Mesenchymal stem cell (in vitro differentiated cells and primary cell): ENCODE measurements around the gene HBP1.

Experiments used
- DNase-seq: peaks from one replicate; pipeline ENCODE4 v3.0.0-alpha.2; 2013
- H2AFZ ChIP-seq: one replicate; pipeline ENCODE4 v1.6.1; 2013; ENCODE audit warnings: low read depth, mild to moderate bottlenecking, control low read depth, inconsistent platforms, low read length, moderate library complexity
- H2AK5ac ChIP-seq: 2 replicates; pipeline ENCODE4 v1.6.1; 2013; ENCODE audit warnings: low read length, moderate library complexity, mild to moderate bottlenecking, inconsistent platforms; ENCODE audit not compliant: severe bottlenecking
- H2BK120ac ChIP-seq: one replicate; pipeline ENCODE4 v1.6.1; 2013; ENCODE audit warnings: low read depth, mild to moderate bottlenecking, inconsistent platforms, low read length, moderate library complexity
- H2BK12ac ChIP-seq, 2 experiments: one replicate each; pipeline ENCODE4 v1.6.1; 2013; ENCODE audit warnings: inconsistent platforms in 2 of 2, low read length in 2 of 2, mild to moderate bottlenecking in 2 of 2, moderate library complexity in 2 of 2, control low read depth in 1 of 2
- H2BK15ac ChIP-seq: one replicate; pipeline ENCODE4 v1.6.1; 2013; ENCODE audit warnings: mild to moderate bottlenecking, low read depth, inconsistent platforms; ENCODE audit not compliant: poor library complexity, severe bottlenecking
- H2BK5ac ChIP-seq: 2 replicates; pipeline ENCODE4 v1.6.1; 2013; ENCODE audit warnings: low read depth, mild to moderate bottlenecking, low read length, control low read depth, inconsistent platforms; ENCODE audit not compliant: poor library complexity, severe bottlenecking
- H3K14ac ChIP-seq, 2 experiments: one replicate each; pipeline ENCODE4 v1.6.1; 2013; ENCODE audit warnings: inconsistent platforms in 2 of 2, low read length in 2 of 2, control low read depth in 1 of 2, mild to moderate bottlenecking in 1 of 2, moderate library complexity in 1 of 2
- H3K18ac ChIP-seq, 2 experiments: one replicate each; pipeline ENCODE4 v1.6.1; 2013; ENCODE audit warnings: inconsistent platforms in 2 of 2, low read length in 2 of 2, control low read depth in 1 of 2, low read depth in 1 of 2, mild to moderate bottlenecking in 1 of 2
- H3K23ac ChIP-seq, 2 experiments: one replicate each; pipeline ENCODE4 v1.6.1; 2013; ENCODE audit warnings: inconsistent platforms in 2 of 2, low read length in 2 of 2, mild to moderate bottlenecking in 2 of 2, moderate library complexity in 2 of 2, control low read depth in 1 of 2
- H3K27ac ChIP-seq: 2 replicates; pipeline ENCODE4 v1.5.1; 2013; ENCODE audit warnings: mild to moderate bottlenecking, moderate library complexity, low read length, control low read depth, inconsistent platforms; ENCODE audit not compliant: poor library complexity, severe bottlenecking
- H3K27me3 ChIP-seq, 2 experiments: 2 replicates each; pipeline versions ENCODE4 v1.6.1 to v1.7.0; 2013; ENCODE audit warnings: low read length in 2 of 2, mild to moderate bottlenecking in 2 of 2, moderate library complexity in 2 of 2, control low read depth in 1 of 2, inconsistent platforms in 1 of 2; ENCODE audit not compliant: control insufficient read depth in 1 of 2, insufficient read depth in 1 of 2
- H3K36me3 ChIP-seq, 2 experiments: 2 replicates each; pipeline versions ENCODE4 v1.6.1 to v1.7.0; 2013; ENCODE audit warnings: low read length in 2 of 2, control low read depth in 1 of 2, inconsistent platforms in 1 of 2, low read depth in 1 of 2, mild to moderate bottlenecking in 1 of 2; ENCODE audit not compliant: insufficient read depth in 2 of 2, control insufficient read depth in 1 of 2
- H3K4ac ChIP-seq, 2 experiments: one replicate each; pipeline ENCODE4 v1.6.1; 2013; ENCODE audit warnings: inconsistent platforms in 2 of 2, low read length in 2 of 2, mild to moderate bottlenecking in 2 of 2, moderate library complexity in 2 of 2, control low read depth in 1 of 2, low read depth in 1 of 2
- H3K4me1 ChIP-seq: 2 replicates; pipeline ENCODE4 v1.6.1; 2013; ENCODE audit warnings: low read depth, low read length, control low read depth; ENCODE audit not compliant: control insufficient read depth, insufficient read depth
- H3K4me2 ChIP-seq: 2 replicates; pipeline ENCODE4 v1.6.1; 2013; ENCODE audit warnings: low read length, mild to moderate bottlenecking, inconsistent platforms; ENCODE audit not compliant: poor library complexity, severe bottlenecking
- H3K4me3 ChIP-seq, 2 experiments: 2 replicates each; pipeline versions ENCODE4 v1.5.1 to v1.7.0; 2013; ENCODE audit warnings: low read length in 2 of 2, mild to moderate bottlenecking in 2 of 2, control low read depth in 1 of 2, low read depth in 1 of 2; ENCODE audit not compliant: insufficient read depth in 1 of 2
- H3K79me1 ChIP-seq: replicated peaks from 2 replicates; pipeline ENCODE4 v1.6.1; 2013; ENCODE audit warnings: mild to moderate bottlenecking, control low read depth, low read length, inconsistent platforms; ENCODE audit not compliant: poor library complexity, severe bottlenecking
- H3K9ac ChIP-seq: 2 replicates; pipeline ENCODE4 v1.7.0; 2013; ENCODE audit warnings: mild to moderate bottlenecking, low read length, moderate library complexity
- H3K9me3 ChIP-seq: 2 replicates; pipeline ENCODE4 v1.7.0; 2013; ENCODE audit warnings: mild to moderate bottlenecking, low read length; ENCODE audit not compliant: control insufficient read depth
- H4K8ac ChIP-seq: one replicate; pipeline ENCODE4 v1.6.1; 2013; ENCODE audit warnings: inconsistent platforms, mild to moderate bottlenecking, low read length, moderate library complexity
- H4K91ac ChIP-seq: one replicate; pipeline ENCODE4 v1.6.1; 2013; ENCODE audit warnings: mild to moderate bottlenecking, low read length, inconsistent platforms
- WGBS: methylation state at CpG from one replicate; pipeline ENCODE4 v1.1.7; 2013; ENCODE audit warnings: mixed read lengths; 5-methylcytosine and 5-hydroxymethylcytosine counted together

Gene HBP1

GRCh38 chr7:107179326-107180164, 10.7 kb downstream of the HBP1 start:
- H2BK5ac ChIP-seq, result no peak overlapping the region
- H3K36me3 ChIP-seq, result peaks cover 0 to 47% of the 10 kb centered on the region in 2 experiments
- no peak overlapping the region for H2BK12ac ChIP-seq
- H3K4me3 ChIP-seq, result no peak overlapping the region
- no peaks in the 10 kb centered on the region for H3K9me3 ChIP-seq
- no peak overlapping the region for H4K8ac ChIP-seq
- H3K23ac ChIP-seq, result no peak overlapping the region
- peaks cover 3% of the 10 kb centered on the region for H3K4me1 ChIP-seq
- no peak overlapping the region for H3K27ac ChIP-seq
- H3K18ac ChIP-seq, result no peak overlapping the region
- no peaks in the 10 kb centered on the region for H3K27me3 ChIP-seq
- no peak overlapping the region for H4K91ac ChIP-seq
- H2AFZ ChIP-seq, result no peak overlapping the region
- H2BK15ac ChIP-seq, result no peak overlapping the region
- H2AK5ac ChIP-seq, result no peak overlapping the region
- peaks cover 7% of the 10 kb centered on the region for H3K79me1 ChIP-seq
- no peak overlapping the region for H3K14ac ChIP-seq
- H3K4ac ChIP-seq, result no peak overlapping the region
- H3K4me2 ChIP-seq, result no peak overlapping the region
- peak; percentile 45 for DNase-seq
- no peak overlapping the region for H3K9ac ChIP-seq
- H2BK120ac ChIP-seq, result no peak overlapping the region
- 94% methylated on average over 13 of the region's 14 CpGs for WGBS

GRCh38 chr7:107180378-107180777, 11.6 kb downstream of the HBP1 start:
- Histone ChIP-seq H3K36me3 (peaks cover 0 to 55% of the 10 kb centered on the region in 2 experiments), H3K9ac (no peak overlapping the region), H3K4me2 (no peak overlapping the region), H3K27me3 (no peaks in the 10 kb centered on the region), H3K4ac (no peak overlapping the region), H3K9me3 (no peaks in the 10 kb centered on the region), H3K27ac (no peak overlapping the region), H3K14ac (no peak overlapping the region), H2BK12ac (no peak overlapping the region), H2BK120ac (no peak overlapping the region), H3K18ac (no peak overlapping the region), H4K91ac (no peak overlapping the region), H2AFZ (no peak overlapping the region), H2BK5ac (no peak overlapping the region), H3K79me1 (peaks cover 12% of the 10 kb centered on the region), H3K23ac (no peak overlapping the region), H4K8ac (no peak overlapping the region), H3K4me1 (peaks cover 3% of the 10 kb centered on the region), H3K4me3 (no peak overlapping the region), H2AK5ac (no peak overlapping the region), H2BK15ac (no peak overlapping the region)
- WGBS, result 74% methylated on average over 1 of the region's 1 CpG
- peak; percentile 81 for DNase-seq

- peaks cover 0 to 63% of the 10 kb centered on the region in 2 experiments for H3K36me3 ChIP-seq
- DNase-seq, result no peak
- no peak overlapping the region for H2AFZ ChIP-seq
- no peak overlapping the region for H2BK5ac ChIP-seq
- no peak overlapping the region for H3K4me3 ChIP-seq
- no peak overlapping the region for H2BK120ac ChIP-seq
- no peak overlapping the region for H2AK5ac ChIP-seq
- no peak overlapping the region for H2BK12ac ChIP-seq
- peaks cover 12% of the 10 kb centered on the region for H3K79me1 ChIP-seq
- no peak overlapping the region for H2BK15ac ChIP-seq
- no peak overlapping the region for H3K14ac ChIP-seq
- no peak overlapping the region for H3K27ac ChIP-seq
- no peak overlapping the region for H3K4me2 ChIP-seq
- H4K8ac ChIP-seq, result no peak overlapping the region
- H3K27me3 ChIP-seq, result no peaks in the 10 kb centered on the region
- H3K23ac ChIP-seq, result no peak overlapping the region
- H3K4ac ChIP-seq, result no peak overlapping the region
- no peaks in the 10 kb centered on the region for H3K9me3 ChIP-seq
- no peak overlapping the region for H4K91ac ChIP-seq
- peaks cover 3% of the 10 kb centered on the region for H3K4me1 ChIP-seq
- H3K18ac ChIP-seq, result no peak overlapping the region
- 98% methylated on average over 4 of the region's 5 CpGs for WGBS
- no peak overlapping the region for H3K9ac ChIP-seq
These were observed 12.4 kb downstream of the HBP1 start for GRCh38 chr7:107181172-107181571.

- Histone ChIP-seq H3K9ac (no peak overlapping the region), H3K4me1 (no peaks in the 10 kb centered on the region), H4K8ac (no peak overlapping the region), H3K4ac (no peak overlapping the region), H2BK5ac (no peak overlapping the region), H3K18ac (no peak overlapping the region), H3K79me1 (peaks cover 15% of the 10 kb centered on the region), H3K27ac (no peak overlapping the region), H3K4me2 (no peak overlapping the region), H3K14ac (no peak overlapping the region), H2BK12ac (no peak overlapping the region), H2AFZ (no peak overlapping the region), H4K91ac (no peak overlapping the region), H3K27me3 (no peaks in the 10 kb centered on the region), H2BK120ac (no peak overlapping the region), H3K9me3 (no peaks in the 10 kb centered on the region), H2BK15ac (no peak overlapping the region), H3K23ac (no peak overlapping the region), H3K4me3 (no peak overlapping the region), H3K36me3 (peaks cover 5 to 95% of the 10 kb centered on the region in 2 experiments), H2AK5ac (no peak overlapping the region)
- peak; percentile 66 for DNase-seq
- 71% methylated on average over 1 of the region's 4 CpGs for whole genome bisulfite sequencing
These were observed 16.9 kb downstream of the HBP1 start for GRCh38 chr7:107185716-107186115.
